Panc1 (cell line): ENCODE results near the gene BCKDHA. TPM values are rescaled to one million over a fixed set of nuclear protein-coding genes. Genes with fewer than 3 reads are reported as not detected.

Source experiments
- ATAC-seq: fragments of 200-7000 bp; cut with Tn5 transposase; 2 replicates; pipeline ENCODE4 v1.9.1; 2020; ENCODE audit warnings: mild to moderate bottlenecking, moderate library complexity
- BruUV-seq: library from RNA; stranded (reverse); fragments of 400-500 nt; replicated peaks from 2 replicates; lab custom pipeline; 2021; lab: Mats Ljungman, UMichigan
- CTCF ChIA-PET: fragments of 300-600 bp; sonication (Branson Sonifier 250); formaldehyde crosslinking; loops from one replicate; lab custom pipeline; 2022; ENCODE audit warnings: antibody characterized with exemption; lab: Charles Lee
- POLR2A ChIA-PET: fragments of 300-600 bp; sonication (Branson Sonifier 250); formaldehyde crosslinking; loops from one replicate; lab custom pipeline; 2022; ENCODE audit warnings: antibody characterized with exemption; lab: Charles Lee
- DNase-seq: peaks from one replicate; pipeline ENCODE4 v3.0.0-alpha.2; 2010; ENCODE audit warnings: low read depth, low spot score
- H3K27ac ChIP-seq: 2 replicates; pipeline ENCODE4 v1.5.1; 2011; ENCODE audit warnings: mild to moderate bottlenecking, low read length, inconsistent platforms
- H3K27me3 ChIP-seq: fragments of 200-500 bp; sonication (Bioruptor generic); 2 replicates; pipeline ENCODE4 v1.6.0; 2014; ENCODE audit warnings: low read length, inconsistent platforms; ENCODE audit not compliant: control insufficient read depth, insufficient read depth
- H3K36me3 ChIP-seq: fragments of 200-500 bp; sonication (Bioruptor generic); 2 replicates; pipeline ENCODE4 v1.5.1; 2014; ENCODE audit warnings: inconsistent platforms, mild to moderate bottlenecking, low read length, moderate library complexity; ENCODE audit not compliant: control insufficient read depth, insufficient read depth
- H3K4me1 ChIP-seq: 2 replicates; pipeline ENCODE4 v1.5.1; 2011; ENCODE audit warnings: inconsistent platforms, mild to moderate bottlenecking, low read length, moderate library complexity; ENCODE audit not compliant: control insufficient read depth, insufficient read depth
- H3K4me3 ChIP-seq, 2 experiments: 2 replicates each; pipeline ENCODE4 v1.5.1; 2011 to 2012; ENCODE audit warnings: low read depth in 2 of 2, low read length in 2 of 2, mild to moderate bottlenecking in 2 of 2, inconsistent platforms in 1 of 2, moderate library complexity in 1 of 2
- H3K9me3 ChIP-seq: fragments of 200-500 bp; sonication (Bioruptor generic); 2 replicates; pipeline ENCODE4 v1.5.1; 2014; ENCODE audit warnings: low read depth, mild to moderate bottlenecking, inconsistent platforms, low read length, moderate library complexity; ENCODE audit not compliant: control insufficient read depth, insufficient read depth
- POLR2AphosphoS5 ChIP-seq: IDR thresholded peaks from 2 replicates; pipeline ENCODE4 v1.6.1; 2012; ENCODE audit warnings: mild to moderate bottlenecking, low read depth, low read length, moderate library complexity
- SIN3A ChIP-seq: IDR thresholded peaks from 2 replicates; pipeline ENCODE4 v1.6.1; 2012; ENCODE audit warnings: low read depth, mild to moderate bottlenecking, low read length, moderate library complexity, borderline replicate concordance; ENCODE audit not compliant: insufficient read depth
- TCF7L2 ChIP-seq: IDR thresholded peaks from 2 replicates; pipeline ENCODE4 v1.6.1; 2011; ENCODE audit warnings: mild to moderate bottlenecking, low read depth, low read length, inconsistent platforms
- in situ Hi-C: cut with HindIII; loops from 2 replicates; pipeline ENCODE4 v1.10.0; 2016; ENCODE audit warnings: low sequenced_read_pairs, low pct_unique_long_range_greater_than_20kb
- intact Hi-C: fragments of 100-400 bp; cut with micrococcal nuclease; formaldehyde crosslinking; loops from one replicate; pipeline ENCODE4 v1.10.0; 2022; ENCODE audit not compliant: unreplicated experiment
- total RNA-seq: library from RNA; stranded (reverse); gene quantifications from one replicate; pipeline ENCODE4 v1.2.1, GENCODE V29; 2021; ENCODE audit not compliant: unreplicated experiment
- TF ChIP-seq, protein P1 (sequence below), 2 experiments: IDR thresholded peaks; 2 replicates each; pipeline ENCODE4 v1.6.1; 2011 to 2012; ENCODE audit warnings: low read depth in 2 of 2, control low read depth in 1 of 2, low read length in 1 of 2, mild to moderate bottlenecking in 1 of 2, moderate library complexity in 1 of 2; ENCODE audit not compliant: insufficient read depth in 1 of 2
- TF ChIP-seq, protein P2 (sequence below): fragments of 450-650 bp; IDR thresholded peaks from 2 replicates; pipeline ENCODE4 v1.5.1; 2017; ENCODE audit warnings: mild to moderate bottlenecking

Gene BCKDHA
- total RNA-seq, 1 experiment from 2014 or later, result 11.2 TPM

DNA sequence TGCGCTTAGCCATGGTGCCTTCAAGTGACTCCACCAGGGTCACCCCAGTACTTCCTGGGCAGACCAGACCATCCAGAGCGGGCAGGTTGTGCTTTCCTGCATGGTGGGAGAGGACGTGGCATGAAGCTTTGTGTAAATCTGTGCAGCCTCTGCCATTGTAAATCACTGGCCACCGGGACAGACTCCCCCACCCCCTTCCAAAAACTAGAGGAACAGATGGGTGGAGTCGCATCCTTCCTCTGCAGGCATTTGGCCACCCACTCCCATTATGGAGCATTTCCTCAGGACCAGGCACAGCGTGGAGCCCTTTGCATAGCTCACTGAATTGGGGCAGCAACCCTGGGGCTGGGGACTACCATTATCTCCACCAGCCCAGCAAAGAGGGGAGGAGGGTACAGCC is 8.2 kb downstream of the BCKDHA start:
- CTCF ChIA-PET, result no interaction called here
- Histone ChIP-seq H3K9me3 (no peaks in the 10 kb centered on the region), H3K27me3 (no peaks in the 10 kb centered on the region), H3K36me3 (no peaks in the 10 kb centered on the region), H3K4me3 (no peak overlapping the region), H3K27ac (no peak overlapping the region), H3K4me1 (no peaks in the 10 kb centered on the region)
- no peak for DNase-seq
- intact Hi-C loops (no loop called here), in situ Hi-C loops (no loop called here)
- BruUV-seq, result no TSS peak
- POLR2A ChIA-PET, result no interaction called here
- no peak for ATAC-seq
- no peak for TF ChIP-seq TCF7L2
- TF ChIP-seq, protein P1, sequence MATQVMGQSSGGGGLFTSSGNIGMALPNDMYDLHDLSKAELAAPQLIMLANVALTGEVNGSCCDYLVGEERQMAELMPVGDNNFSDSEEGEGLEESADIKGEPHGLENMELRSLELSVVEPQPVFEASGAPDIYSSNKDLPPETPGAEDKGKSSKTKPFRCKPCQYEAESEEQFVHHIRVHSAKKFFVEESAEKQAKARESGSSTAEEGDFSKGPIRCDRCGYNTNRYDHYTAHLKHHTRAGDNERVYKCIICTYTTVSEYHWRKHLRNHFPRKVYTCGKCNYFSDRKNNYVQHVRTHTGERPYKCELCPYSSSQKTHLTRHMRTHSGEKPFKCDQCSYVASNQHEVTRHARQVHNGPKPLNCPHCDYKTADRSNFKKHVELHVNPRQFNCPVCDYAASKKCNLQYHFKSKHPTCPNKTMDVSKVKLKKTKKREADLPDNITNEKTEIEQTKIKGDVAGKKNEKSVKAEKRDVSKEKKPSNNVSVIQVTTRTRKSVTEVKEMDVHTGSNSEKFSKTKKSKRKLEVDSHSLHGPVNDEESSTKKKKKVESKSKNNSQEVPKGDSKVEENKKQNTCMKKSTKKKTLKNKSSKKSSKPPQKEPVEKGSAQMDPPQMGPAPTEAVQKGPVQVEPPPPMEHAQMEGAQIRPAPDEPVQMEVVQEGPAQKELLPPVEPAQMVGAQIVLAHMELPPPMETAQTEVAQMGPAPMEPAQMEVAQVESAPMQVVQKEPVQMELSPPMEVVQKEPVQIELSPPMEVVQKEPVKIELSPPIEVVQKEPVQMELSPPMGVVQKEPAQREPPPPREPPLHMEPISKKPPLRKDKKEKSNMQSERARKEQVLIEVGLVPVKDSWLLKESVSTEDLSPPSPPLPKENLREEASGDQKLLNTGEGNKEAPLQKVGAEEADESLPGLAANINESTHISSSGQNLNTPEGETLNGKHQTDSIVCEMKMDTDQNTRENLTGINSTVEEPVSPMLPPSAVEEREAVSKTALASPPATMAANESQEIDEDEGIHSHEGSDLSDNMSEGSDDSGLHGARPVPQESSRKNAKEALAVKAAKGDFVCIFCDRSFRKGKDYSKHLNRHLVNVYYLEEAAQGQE (IDR thresholded peaks at IDR 0.05; ENCODE audit: insufficient read depth in 1 of 2, low read depth in 2 of 2, low read length in 1 of 2), result no peak
- TF ChIP-seq, protein P2, sequence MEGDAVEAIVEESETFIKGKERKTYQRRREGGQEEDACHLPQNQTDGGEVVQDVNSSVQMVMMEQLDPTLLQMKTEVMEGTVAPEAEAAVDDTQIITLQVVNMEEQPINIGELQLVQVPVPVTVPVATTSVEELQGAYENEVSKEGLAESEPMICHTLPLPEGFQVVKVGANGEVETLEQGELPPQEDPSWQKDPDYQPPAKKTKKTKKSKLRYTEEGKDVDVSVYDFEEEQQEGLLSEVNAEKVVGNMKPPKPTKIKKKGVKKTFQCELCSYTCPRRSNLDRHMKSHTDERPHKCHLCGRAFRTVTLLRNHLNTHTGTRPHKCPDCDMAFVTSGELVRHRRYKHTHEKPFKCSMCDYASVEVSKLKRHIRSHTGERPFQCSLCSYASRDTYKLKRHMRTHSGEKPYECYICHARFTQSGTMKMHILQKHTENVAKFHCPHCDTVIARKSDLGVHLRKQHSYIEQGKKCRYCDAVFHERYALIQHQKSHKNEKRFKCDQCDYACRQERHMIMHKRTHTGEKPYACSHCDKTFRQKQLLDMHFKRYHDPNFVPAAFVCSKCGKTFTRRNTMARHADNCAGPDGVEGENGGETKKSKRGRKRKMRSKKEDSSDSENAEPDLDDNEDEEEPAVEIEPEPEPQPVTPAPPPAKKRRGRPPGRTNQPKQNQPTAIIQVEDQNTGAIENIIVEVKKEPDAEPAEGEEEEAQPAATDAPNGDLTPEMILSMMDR, result no peak
- TF ChIP-seq SIN3A, result no peak
- TF ChIP-seq POLR2AphosphoS5, result no peak

DNA sequence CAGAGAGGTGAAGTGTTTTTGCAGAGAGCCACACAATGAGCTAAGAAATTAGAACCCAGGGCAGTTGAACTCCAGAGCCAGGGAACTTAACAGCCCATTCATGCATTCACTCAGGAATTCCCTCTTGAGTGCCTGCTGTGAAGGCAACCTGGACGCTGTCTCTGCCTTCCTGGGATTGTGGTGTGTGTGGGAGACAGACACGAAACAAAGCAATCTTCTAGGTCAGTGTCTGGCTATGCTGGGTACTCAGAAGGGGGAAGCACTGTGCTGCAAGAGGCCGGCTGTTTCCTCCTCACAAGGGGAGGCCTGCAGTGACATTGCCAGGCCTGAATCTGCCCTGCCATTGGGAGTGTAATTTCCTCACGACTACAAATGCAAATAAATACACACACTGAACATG is 9.7 kb downstream of the BCKDHA start:
- Histone ChIP-seq H3K27me3 (no peaks in the 10 kb centered on the region), H3K4me3 (no peak overlapping the region), H3K36me3 (no peaks in the 10 kb centered on the region), H3K27ac (no peak overlapping the region), H3K9me3 (no peaks in the 10 kb centered on the region), H3K4me1 (no peaks in the 10 kb centered on the region)
- ChIA-PET POLR2A (no interaction called here), CTCF (no interaction called here)
- TF ChIP-seq SIN3A, result no peak
- TF ChIP-seq TCF7L2, result no peak
- TF ChIP-seq POLR2AphosphoS5, result no peak
- TF ChIP-seq, protein P2, result no peak
- TF ChIP-seq, protein P1 (IDR thresholded peaks at IDR 0.05; ENCODE audit: insufficient read depth in 1 of 2, low read depth in 2 of 2, low read length in 1 of 2), result no peak
- intact Hi-C loops, result no loop called here
- no TSS peak for BruUV-seq
- in situ Hi-C loops, result no loop called here
- no peak for DNase-seq
- ATAC-seq, result no peak
